Ovary (tissue), 9 donors: ENCODE measurements around the gene ALPK3. TPM values are rescaled to one million over a fixed set of nuclear protein-coding genes. Genes with fewer than 3 reads are reported as not detected.

ENCODE experiments used
- DNase-seq, 5 donors: peaks; one replicate each; pipeline ENCODE4 v3.0.0-alpha.2; 2019 to 2020
- H3K27ac ChIP-seq, 2 donors: fragments of 200-600 bp; one replicate each; pipeline versions ENCODE4 v1.5.1 to v1.8.0; 2019 to 2022
- H3K27me3 ChIP-seq: fragments of 200-600 bp; one replicate; pipeline ENCODE4 v1.8.0; 2022
- H3K36me3 ChIP-seq: fragments of 200-600 bp; sonication (generic); one replicate; pipeline ENCODE4 v1.5.1; 2019
- H3K4me1 ChIP-seq: one replicate; pipeline ENCODE4 v1.8.1; 2013; ENCODE audit warnings: mild to moderate bottlenecking, moderate library complexity; ENCODE audit not compliant: insufficient read depth
- H3K4me3 ChIP-seq: fragments of 200-600 bp; sonication (generic); one replicate; pipeline ENCODE4 v1.5.1; 2017
- H3K9me3 ChIP-seq, 2 donors: fragments of 200-600 bp in 1 of 2; sonication (generic) in 1 of 2; one replicate each; pipeline versions ENCODE4 v1.5.1 to v1.8.1; 2013 to 2019; ENCODE audit warnings: mild to moderate bottlenecking in 1 of 2, moderate library complexity in 1 of 2
- CTCF ChIP-seq, 3 donors: fragments of 450-650 bp in 2 of 3; fragments of 200-600 bp in 1 of 3; IDR thresholded peaks; one replicate each; pipeline versions ENCODE4 v1.5.1 to v1.8.0; 2016 to 2022; ENCODE audit warnings: antibody characterized with exemption in 3 of 3, mild to moderate bottlenecking in 1 of 3
- EP300 ChIP-seq: sonication (generic); formaldehyde crosslinking; IDR thresholded peaks from one replicate; pipeline ENCODE4 v1.6.1; 2017; ENCODE audit warnings: antibody characterized with exemption
- POLR2A ChIP-seq: fragments of 450-650 bp; IDR thresholded peaks from one replicate; pipeline ENCODE4 v1.6.1; 2017; ENCODE audit warnings: antibody characterized with exemption, mild to moderate bottlenecking, moderate library complexity
- WGBS, 3 donors: extraction: QIAGEN DNeasy Blood & Tissue Kit in 1 of 3; methylation state at CpG; one replicate each; pipeline versions ENCODE4 v1.1.5 to v1.1.7; 2013 to 2017; 5-methylcytosine and 5-hydroxymethylcytosine counted together
- intact Hi-C, 4 donors: fragments of 100-400 bp; cut with DNase I; formaldehyde crosslinking; loops; one replicate each; pipeline versions ENCODE4 v1.11.0 to v1.15.1; 2022 to 2023
- polyA plus RNA-seq, 2 donors: library from polyadenylated mRNA; stranded (reverse); fragments of 200-250 nt in 1 of 2; fragments of 350-450 nt in 1 of 2; fragmentation: Illumina TruSeq in 1 of 2; extraction: RNeasy Lipid Tissue Mini Kit (QIAGEN cat#74804) in 1 of 2; gene quantifications; one replicate each; pipeline ENCODE4 v1.2.3, GENCODE V29; 2013 to 2014
- total RNA-seq, 7 donors: library from RNA; depleted of rRNA in 2 of 7; stranded (reverse); fragments of >200 nt in 2 of 7; fragmentation: NEBNext Ultra II Directional in 3 of 7; extraction: Animal tissue kit (Norgen Biotek cat#: 25700) in 3 of 7; gene quantifications; one replicate each; pipeline versions ENCODE4 v1.1.0 to v1.2.4, GENCODE V29; 2016 to 2023
- donor health status: DM: no; HTN: no; CAD: no; lungs with moderate emphysema.
- donor health status: DM: no; HTN: no; CAD: no.
- donor health status: Bipolar disorder and iron deficiency.
- donor health status: DM: yes; HTN: yes; CAD: no.
- donor health status: DM: no; HTN: no; CAD: no.
- donor health status: DM: yes; HTN: yes; CAD: no.

ALPK3 gene
- total and polyA plus RNA-seq, 9 donors = 0.48 to 2.8 (median 1.0) TPM

GRCh38 chr15:84859651-84860050 is 42.5 kb downstream of the ALPK3 start:
- TF ChIP-seq EP300 (no peak), POLR2A (no peak), CTCF (IDR thresholded peaks at IDR 0.05) (no peak)
- WGBS, 3 donors = 92 to 96% (median 94%) methylated on average over 15 of the region's 15 CpGs
- Histone ChIP-seq H3K27me3 (no peaks in the 10 kb centered on the region), H3K36me3 (no peaks in the 10 kb centered on the region), H3K4me3 (no peak overlapping the region), H3K27ac (no peak overlapping the region), H3K9me3 (no peaks in the 10 kb centered on the region), H3K4me1 (no peaks in the 10 kb centered on the region)
- intact Hi-C loops = no loop called here
- DNase-seq = no peak

GRCh38 chr15:84861781-84862180 is 44.6 kb downstream of the ALPK3 start:
- intact Hi-C loops = no loop called here
- Histone ChIP-seq H3K4me3 (no peak overlapping the region), H3K36me3 (no peaks in the 10 kb centered on the region), H3K27ac (no peak overlapping the region), H3K27me3 (no peaks in the 10 kb centered on the region), H3K4me1 (no peaks in the 10 kb centered on the region), H3K9me3 (no peaks in the 10 kb centered on the region)
- DNase-seq = no peak
- no peak for TF ChIP-seq EP300
- 70 to 79% (median 72%) methylated on average over 3 of the region's 3 CpGs for WGBS, 3 donors

- Histone ChIP-seq H3K36me3 (no peaks in the 10 kb centered on the region), H3K4me3 (no peak overlapping the region), H3K4me1 (no peaks in the 10 kb centered on the region), H3K9me3 (no peaks in the 10 kb centered on the region), H3K27ac (no peak overlapping the region), H3K27me3 (no peaks in the 10 kb centered on the region)
- intact Hi-C loops = no loop called here
- DNase-seq = no peak
- TF ChIP-seq EP300 (no peak), CTCF (IDR thresholded peaks at IDR 0.05) (no peak), POLR2A (no peak)
- WGBS, 3 donors = 90 to 94% (median 93%) methylated on average over 17 of the region's 17 CpGs
Observed at GRCh38 chr15:84862214-84862975, 45.2 kb downstream of the ALPK3 start.

- no peak overlapping the region for H3K4me3 ChIP-seq
- no peak for DNase-seq
Observed at GRCh38 chr15:84863565-84864443, 46.6 kb downstream of the ALPK3 start.

More at GRCh38 chr15:84863565-84864443, 46.6 kb downstream of the ALPK3 start:
- Histone ChIP-seq H3K9me3 (no peaks in the 10 kb centered on the region), H3K36me3 (no peaks in the 10 kb centered on the region), H3K27ac (no peak overlapping the region), H3K27me3 (no peaks in the 10 kb centered on the region), H3K4me1 (no peaks in the 10 kb centered on the region)
- intact Hi-C loops = no loop called here
- 73 to 78% (median 74%) methylated on average over 13 of the region's 13 CpGs for WGBS, 3 donors
- no peak for TF ChIP-seq EP300
- no peak for TF ChIP-seq POLR2A
- TF ChIP-seq CTCF (IDR thresholded peaks at IDR 0.05) = no peak
